ENCODE measurements around the gene MAP4K3. TPM values are rescaled to one million over a fixed set of nuclear protein-coding genes. Genes with fewer than 3 reads are reported as not detected.

Gene MAP4K3
- polyA plus RNA-seq, 1 experiment: 45.5 TPM

GRCh38 chr2:39378968-39379367 is 58.1 kb downstream of the MAP4K3 start:
- ChIA-PET CTCF (interaction anchor here (0.8 to 2.2 kb wide), 10 partner anchors 8 to 351 kb away, joined by 3 to 19 read pairs (median 4); no protein-coding TSS in a partner anchor), POLR2A (no interaction called here)
- no peak overlapping the region for H3K4me3 ChIP-seq (ENCODE audit: low read depth, low read length)
- no peaks in the 10 kb centered on the region for H3K27me3 ChIP-seq (ENCODE audit: control insufficient read depth, insufficient read depth, low read length)
- DNase-seq (ENCODE audit: low read depth): no peak
- no peaks in the 10 kb centered on the region for H3K36me3 ChIP-seq (ENCODE audit: control insufficient read depth, insufficient read depth, low read length)
- TF ChIP-seq CTCF (IDR thresholded peaks at IDR 0.05; ENCODE audit: insufficient read depth, low read depth, low read length): no peak

DNA sequence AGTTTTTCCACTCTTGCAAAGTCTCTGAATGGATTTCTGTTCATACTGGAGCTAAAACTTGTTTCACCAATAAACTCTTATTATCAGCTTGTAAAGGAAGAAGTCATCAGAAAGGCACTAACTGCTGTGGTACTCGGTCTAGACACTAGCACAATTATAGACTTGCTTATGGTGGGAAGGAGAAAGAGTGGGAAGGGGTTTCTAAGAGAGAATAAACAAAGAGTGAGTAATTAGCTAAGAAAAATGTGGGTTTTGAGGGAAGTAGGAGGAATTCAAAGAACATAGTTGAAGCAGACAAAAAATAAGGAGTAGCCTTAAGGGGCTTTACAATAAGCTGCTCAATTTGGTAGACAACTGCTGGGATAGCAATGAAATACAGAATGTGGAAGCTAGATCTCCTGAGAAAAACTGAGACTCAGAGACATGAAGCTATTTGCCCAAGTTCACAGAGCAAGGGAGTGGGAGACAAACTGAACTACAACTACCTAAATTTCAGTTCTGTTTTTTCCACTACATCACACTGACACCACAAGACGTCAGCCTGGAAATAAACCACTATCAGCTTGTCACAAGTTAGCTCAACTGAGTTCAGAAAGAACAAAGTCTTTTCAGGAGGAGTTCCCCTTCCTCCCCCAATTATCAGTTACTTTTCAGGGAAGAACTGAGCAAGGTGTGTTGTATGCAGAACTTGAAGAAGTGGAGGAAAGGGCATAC is 59.7 kb downstream of the MAP4K3 start:
- ChIA-PET CTCF (interaction anchor here (0.6 to 1.4 kb wide), 4 partner anchors 10 to 354 kb away, joined by 3 to 6 read pairs (median 3); no protein-coding TSS in a partner anchor), POLR2A (no interaction called here)
- H3K27me3 ChIP-seq (ENCODE audit: control insufficient read depth, insufficient read depth, low read length): no peaks in the 10 kb centered on the region
- no peak for TF ChIP-seq CTCF (IDR thresholded peaks at IDR 0.05; ENCODE audit: insufficient read depth, low read depth, low read length)
- H3K4me3 ChIP-seq (ENCODE audit: low read depth, low read length): no peak overlapping the region
- DNase-seq (ENCODE audit: low read depth): no peak
- no peaks in the 10 kb centered on the region for H3K36me3 ChIP-seq (ENCODE audit: control insufficient read depth, insufficient read depth, low read length)

DNA sequence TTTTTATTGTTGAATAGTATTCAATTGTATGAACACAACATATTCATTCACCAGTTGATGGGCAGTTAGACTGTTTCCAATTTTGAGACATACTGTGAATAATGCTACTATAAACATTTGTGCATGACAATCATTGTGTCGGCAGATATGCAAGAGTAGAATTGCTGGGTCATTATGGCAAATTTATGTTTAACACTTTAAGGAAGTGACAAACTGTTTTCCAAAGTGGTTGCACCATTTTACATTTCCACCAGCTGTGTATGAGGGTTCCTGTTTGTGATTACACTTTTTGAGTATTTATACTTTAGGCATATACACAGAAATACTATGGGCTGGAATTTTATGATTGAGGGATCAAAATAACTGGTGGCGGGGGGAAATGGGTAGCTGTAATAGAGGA is 61.2 kb downstream of the MAP4K3 start:
- TF ChIP-seq CTCF (IDR thresholded peaks at IDR 0.05; ENCODE audit: insufficient read depth, low read depth, low read length): no peak
- Histone ChIP-seq H3K27me3 (ENCODE audit: control insufficient read depth, insufficient read depth, low read length) (no peaks in the 10 kb centered on the region), H3K4me3 (ENCODE audit: low read depth, low read length) (no peak overlapping the region), H3K36me3 (ENCODE audit: control insufficient read depth, insufficient read depth, low read length) (no peaks in the 10 kb centered on the region)
- no peak for DNase-seq (ENCODE audit: low read depth)
- CTCF ChIA-PET: interaction anchor here (0.6 to 1.4 kb wide), 4 partner anchors 61 to 355 kb away, joined by 3 to 6 read pairs (median 3); partner anchors contain the start of gene MAP4K3
- POLR2A ChIA-PET: no interaction called here

- ChIA-PET CTCF (no interaction called here), POLR2A (no interaction called here)
- Histone ChIP-seq H3K4me3 (ENCODE audit: low read depth, low read length) (no peak overlapping the region), H3K27me3 (ENCODE audit: control insufficient read depth, insufficient read depth, low read length) (no peaks in the 10 kb centered on the region), H3K36me3 (ENCODE audit: control insufficient read depth, insufficient read depth, low read length) (no peaks in the 10 kb centered on the region)
- TF ChIP-seq CTCF (IDR thresholded peaks at IDR 0.05; ENCODE audit: insufficient read depth, low read depth, low read length): no peak
- DNase-seq (ENCODE audit: low read depth): no peak
Measured at GRCh38 chr2:39373181-39373802, 63.8 kb downstream of the MAP4K3 start.

- ChIA-PET CTCF (interaction anchor here (0.6 to 1.1 kb wide), 2 partner anchors 9 to 10 kb away, joined by 3 to 4 read pairs; no protein-coding TSS in a partner anchor), POLR2A (no interaction called here)
- no peak for TF ChIP-seq CTCF (IDR thresholded peaks at IDR 0.05; ENCODE audit: insufficient read depth, low read depth, low read length)
- H3K4me3 ChIP-seq (ENCODE audit: low read depth, low read length): no peak overlapping the region
- no peak for DNase-seq (ENCODE audit: low read depth)
- no peaks in the 10 kb centered on the region for H3K27me3 ChIP-seq (ENCODE audit: control insufficient read depth, insufficient read depth, low read length)
- H3K36me3 ChIP-seq (ENCODE audit: control insufficient read depth, insufficient read depth, low read length): no peaks in the 10 kb centered on the region; the same call in 1 of the 2 replicates
Measured at GRCh38 chr2:39370101-39370500, 67.0 kb downstream of the MAP4K3 start.
